GM19324 (cell line): ENCODE results near the gene ZNF71.
A peak's percentile ranks its signal among the peaks of the same experiment; 100 is the strongest.

Experiments
- ATAC-seq: cut with Tn5 transposase; IDR thresholded peaks from one replicate; pipeline ENCODE4 v1.9.1; 2021; ENCODE audit warnings: mild to moderate bottlenecking, moderate library complexity; ENCODE audit not compliant: unreplicated experiment, low FRiP score

The ZNF71 gene

GRCh38 chr19:56594783-56595547 lies at the start of gene ZNF71:
Gene ZNF71, plus strand, starts transcription at chr19:56595302. Its CDS starts 6,257 bp downstream, at chr19:56601559.
- ATAC-seq: peak; percentile 95

- ATAC-seq: no peak
Measured at GRCh38 chr19:56547535-56547934, 47.6 kb upstream of the ZNF71 start.

GRCh38 chr19:56554272-56554869 lies 40.7 kb upstream of the ZNF71 start:
- ATAC-seq: no peak

- no peak for ATAC-seq
Measured at GRCh38 chr19:56562766-56563165, 32.3 kb upstream of the ZNF71 start.

GRCh38 chr19:56566904-56567273 lies 28.2 kb upstream of the ZNF71 start:
- no peak for ATAC-seq

- peak; percentile 94 for ATAC-seq
Measured at GRCh38 chr19:56567274-56568120, 27.6 kb upstream of the ZNF71 start, which contains the start of gene ZNF470. Gene ZNF470, plus strand, starts transcription at chr19:56567468. Its CDS starts 2,844 bp downstream, at chr19:56570312.

- no peak for ATAC-seq
Measured at GRCh38 chr19:56572589-56572988, 22.5 kb upstream of the ZNF71 start.

- no peak for ATAC-seq
Measured at GRCh38 chr19:56573914-56574313, 21.2 kb upstream of the ZNF71 start.

GRCh38 chr19:56577719-56578602 lies 17.1 kb upstream of the ZNF71 start:
- no peak for ATAC-seq

- ATAC-seq: no peak
Measured at GRCh38 chr19:56594446-56594782, 688 bp upstream of the ZNF71 start.

GRCh38 chr19:56595548-56595899 lies 422 bp downstream of the ZNF71 start:
- peak; percentile 15 for ATAC-seq

GRCh38 chr19:56596676-56597075 lies 1.6 kb downstream of the ZNF71 start:
- no peak for ATAC-seq

GRCh38 chr19:56597696-56598095 lies 2.6 kb downstream of the ZNF71 start:
- no peak for ATAC-seq

- no peak for ATAC-seq
Measured at GRCh38 chr19:56601375-56601774, 6.3 kb downstream of the ZNF71 start.

- no peak for ATAC-seq
Measured at GRCh38 chr19:56603829-56604228, 8.7 kb downstream of the ZNF71 start.

- no peak for ATAC-seq
Measured at GRCh38 chr19:56608274-56608964, 13.3 kb downstream of the ZNF71 start.

- ATAC-seq: no peak
Measured at GRCh38 chr19:56611288-56611687, 16.2 kb downstream of the ZNF71 start.

- ATAC-seq: no peak
Measured at GRCh38 chr19:56612737-56613136, 17.6 kb downstream of the ZNF71 start.

GRCh38 chr19:56613639-56614038 lies 18.5 kb downstream of the ZNF71 start:
- no peak for ATAC-seq

- ATAC-seq: no peak
Measured at GRCh38 chr19:56617531-56617930, 22.4 kb downstream of the ZNF71 start.
